Measurements from ENCODE around the gene SMIM35. TPM values are rescaled to one million over a fixed set of nuclear protein-coding genes. Genes with fewer than 3 reads are reported as not detected.

The SMIM35 gene
- total RNA-seq, 1 experiment from 2014 or later = not detected

- Histone ChIP-seq H3K79me2 (ENCODE audit: low read length) (no peaks in the 10 kb centered on the region), H4K20me1 (ENCODE audit: low read length) (no peaks in the 10 kb centered on the region), H3K9me2 (replicated peaks; ENCODE audit: low read length) (no peaks in the 10 kb centered on the region), H3K4me2 (ENCODE audit: low read length) (no peak overlapping the region), H3K36me3 (ENCODE audit: low read depth, low read length) (no peaks in the 10 kb centered on the region), H3F3A (ENCODE audit: low read length, unreplicated experiment) (no peaks in the 10 kb centered on the region), H3K27me3 (ENCODE audit: low read length) (peaks cover 78% of the 10 kb centered on the region), H3K4me1 (ENCODE audit: insufficient read depth, low read length) (no peaks in the 10 kb centered on the region), H3K9me3 (ENCODE audit: low read length) (no peaks in the 10 kb centered on the region), H2AFZ (ENCODE audit: low read length) (no peak overlapping the region), H3K9ac (ENCODE audit: low read length) (no peak overlapping the region), H3K4me3 (ENCODE audit: low read length) (no peak overlapping the region), H3K27ac (ENCODE audit: low read length) (no peak overlapping the region)
- ChIA-PET CTCF (interaction anchor here (0.6 kb wide), 1 partner anchor 298 kb away, joined by 3 read pairs; no protein-coding TSS in a partner anchor), POLR2A (ENCODE audit: unreplicated experiment) (no interaction called here)
- intact Hi-C loops (cut with micrococcal nuclease) = no loop called here
- no peak for DNase-seq
- TF ChIP-seq EZH2phosphoT487 (IDR thresholded peaks at IDR 0.05; ENCODE audit: borderline replicate concordance, low read length) (no peak), EZH2 (IDR thresholded peaks at IDR 0.05; ENCODE audit: low read length, unreplicated experiment) (no peak), CTCF (conservative IDR thresholded peaks at IDR 0.05; ENCODE audit: low read depth, low read length) (no peak)
- BruUV-seq (replicated peaks) = no TSS peak
- no peak for ATAC-seq
Observed at GRCh38 chr11:118117790-118118601, 31.2 kb upstream of the SMIM35 start.

GRCh38 chr11:118115048-118115447 lies 28.3 kb upstream of the SMIM35 start:
- POLR2A ChIA-PET (ENCODE audit: unreplicated experiment) = no interaction called here
- no TSS peak for BruUV-seq (replicated peaks)
- H3K4me1 ChIP-seq (ENCODE audit: insufficient read depth, low read length) = no peaks in the 10 kb centered on the region
- H3K36me3 ChIP-seq (ENCODE audit: low read depth, low read length) = no peaks in the 10 kb centered on the region
- H3K4me2 ChIP-seq (ENCODE audit: low read length) = no peak overlapping the region
- H2AFZ ChIP-seq (ENCODE audit: low read length) = no peak overlapping the region
- H4K20me1 ChIP-seq (ENCODE audit: low read length) = no peaks in the 10 kb centered on the region
- H3K4me3 ChIP-seq (ENCODE audit: low read length) = no peak overlapping the region
- no peak for TF ChIP-seq EZH2phosphoT487 (IDR thresholded peaks at IDR 0.05; ENCODE audit: borderline replicate concordance, low read length)
- TF ChIP-seq CTCF (conservative IDR thresholded peaks at IDR 0.05; ENCODE audit: low read depth, low read length) = no peak
- TF ChIP-seq EZH2 (IDR thresholded peaks at IDR 0.05; ENCODE audit: low read length, unreplicated experiment) = no peak
- no peaks in the 10 kb centered on the region for H3K79me2 ChIP-seq (ENCODE audit: low read length)
- ATAC-seq = no peak
- CTCF ChIA-PET = no interaction called here
- H3K27me3 ChIP-seq (ENCODE audit: low read length) = peaks cover 65% of the 10 kb centered on the region; the same call in 1 of the 2 replicates
- H3K27ac ChIP-seq (ENCODE audit: low read length) = no peak overlapping the region
- H3K9ac ChIP-seq (ENCODE audit: low read length) = no peak overlapping the region
- intact Hi-C loops (cut with micrococcal nuclease) = no loop called here
- H3K9me2 ChIP-seq (replicated peaks; ENCODE audit: low read length) = no peaks in the 10 kb centered on the region
- no peaks in the 10 kb centered on the region for H3F3A ChIP-seq (ENCODE audit: low read length, unreplicated experiment)
- no peaks in the 10 kb centered on the region for H3K9me3 ChIP-seq (ENCODE audit: low read length)
- DNase-seq = no peak

- Histone ChIP-seq H3K27me3 (ENCODE audit: low read length) (peaks cover 66% of the 10 kb centered on the region; the same call in 1 of the 2 replicates), H3K4me2 (ENCODE audit: low read length) (no peak overlapping the region), H3K9me2 (replicated peaks; ENCODE audit: low read length) (no peaks in the 10 kb centered on the region), H3K36me3 (ENCODE audit: low read depth, low read length) (no peaks in the 10 kb centered on the region), H3F3A (ENCODE audit: low read length, unreplicated experiment) (no peaks in the 10 kb centered on the region), H2AFZ (ENCODE audit: low read length) (no peak overlapping the region), H3K27ac (ENCODE audit: low read length) (no peak overlapping the region), H4K20me1 (ENCODE audit: low read length) (no peaks in the 10 kb centered on the region), H3K4me1 (ENCODE audit: insufficient read depth, low read length) (no peaks in the 10 kb centered on the region), H3K4me3 (ENCODE audit: low read length) (no peak overlapping the region), H3K79me2 (ENCODE audit: low read length) (no peaks in the 10 kb centered on the region), H3K9ac (ENCODE audit: low read length) (no peak overlapping the region), H3K9me3 (ENCODE audit: low read length) (no peaks in the 10 kb centered on the region)
- ChIA-PET POLR2A (ENCODE audit: unreplicated experiment) (no interaction called here), CTCF (no interaction called here)
- DNase-seq (no peak), ATAC-seq (no peak)
- intact Hi-C loops (cut with micrococcal nuclease) = no loop called here
- BruUV-seq (replicated peaks) = no TSS peak
- no peak for TF ChIP-seq CTCF (conservative IDR thresholded peaks at IDR 0.05; ENCODE audit: low read depth, low read length)
- TF ChIP-seq EZH2 (IDR thresholded peaks at IDR 0.05; ENCODE audit: low read length, unreplicated experiment) = no peak
- TF ChIP-seq EZH2phosphoT487 (IDR thresholded peaks at IDR 0.05; ENCODE audit: borderline replicate concordance, low read length) = no peak
Observed at GRCh38 chr11:118114266-118114665, 27.5 kb upstream of the SMIM35 start.

Data from PC-3 (cell line).